ENCODE measurements around the gene AAR2. TPM values are rescaled to one million over a fixed set of nuclear protein-coding genes. Genes with fewer than 3 reads are reported as not detected.

The AAR2 gene
- total RNA-seq, 1 donor from 2014 or later = 23.8 TPM

- Histone ChIP-seq H3K9me3 (no peaks in the 10 kb centered on the region), H3K27ac (no peak overlapping the region), H3K27me3 (no peaks in the 10 kb centered on the region), H3K4me1 (no peaks in the 10 kb centered on the region), H3K4me3 (no peak overlapping the region), H3K36me3 (no peaks in the 10 kb centered on the region)
- TF ChIP-seq POLR2AphosphoS5 (IDR thresholded peaks at IDR 0.05; ENCODE audit: insufficient read depth in 1 of 2, low read depth in 1 of 2) (no peak), POLR2A (IDR thresholded peaks at IDR 0.05) (no peak), CTCF (IDR thresholded peaks at IDR 0.05) (no peak)
- intact Hi-C loops (cut with DNase I) = no loop called here
- no peak for DNase-seq (ENCODE audit: extremely low spot score in 2 of 2)
Observed at GRCh38 chr20:36262440-36262839, 26.2 kb downstream of the AAR2 start.

GRCh38 chr20:36264426-36265246 is 28.4 kb downstream of the AAR2 start:
- no peaks in the 10 kb centered on the region for H3K4me1 ChIP-seq
- no peaks in the 10 kb centered on the region for H3K9me3 ChIP-seq
- no peaks in the 10 kb centered on the region for H3K27me3 ChIP-seq
- no peak for DNase-seq (ENCODE audit: extremely low spot score in 2 of 2)
- H3K36me3 ChIP-seq = no peaks in the 10 kb centered on the region
- intact Hi-C loops (cut with DNase I) = no loop called here
- no peak overlapping the region for H3K27ac ChIP-seq
- TF ChIP-seq CTCF (IDR thresholded peaks at IDR 0.05) (no peak), POLR2AphosphoS5 (IDR thresholded peaks at IDR 0.05; ENCODE audit: insufficient read depth in 1 of 2, low read depth in 1 of 2) (no peak), POLR2A (IDR thresholded peaks at IDR 0.05) (no peak)
- no peak overlapping the region for H3K4me3 ChIP-seq

- no peaks in the 10 kb centered on the region for H3K9me3 ChIP-seq
- H3K36me3 ChIP-seq = no peaks in the 10 kb centered on the region
- H3K27ac ChIP-seq = no peak overlapping the region
- TF ChIP-seq POLR2AphosphoS5 (IDR thresholded peaks at IDR 0.05; ENCODE audit: insufficient read depth in 1 of 2, low read depth in 1 of 2) (no peak), CTCF (IDR thresholded peaks at IDR 0.05) (no peak), POLR2A (IDR thresholded peaks at IDR 0.05) (no peak)
- H3K27me3 ChIP-seq = no peaks in the 10 kb centered on the region
- no peak for DNase-seq (ENCODE audit: extremely low spot score in 2 of 2)
- no peak overlapping the region for H3K4me3 ChIP-seq
- intact Hi-C loops (cut with DNase I) = no loop called here
- H3K4me1 ChIP-seq = no peaks in the 10 kb centered on the region
Observed at GRCh38 chr20:36266189-36266588, 29.9 kb downstream of the AAR2 start.

DNA sequence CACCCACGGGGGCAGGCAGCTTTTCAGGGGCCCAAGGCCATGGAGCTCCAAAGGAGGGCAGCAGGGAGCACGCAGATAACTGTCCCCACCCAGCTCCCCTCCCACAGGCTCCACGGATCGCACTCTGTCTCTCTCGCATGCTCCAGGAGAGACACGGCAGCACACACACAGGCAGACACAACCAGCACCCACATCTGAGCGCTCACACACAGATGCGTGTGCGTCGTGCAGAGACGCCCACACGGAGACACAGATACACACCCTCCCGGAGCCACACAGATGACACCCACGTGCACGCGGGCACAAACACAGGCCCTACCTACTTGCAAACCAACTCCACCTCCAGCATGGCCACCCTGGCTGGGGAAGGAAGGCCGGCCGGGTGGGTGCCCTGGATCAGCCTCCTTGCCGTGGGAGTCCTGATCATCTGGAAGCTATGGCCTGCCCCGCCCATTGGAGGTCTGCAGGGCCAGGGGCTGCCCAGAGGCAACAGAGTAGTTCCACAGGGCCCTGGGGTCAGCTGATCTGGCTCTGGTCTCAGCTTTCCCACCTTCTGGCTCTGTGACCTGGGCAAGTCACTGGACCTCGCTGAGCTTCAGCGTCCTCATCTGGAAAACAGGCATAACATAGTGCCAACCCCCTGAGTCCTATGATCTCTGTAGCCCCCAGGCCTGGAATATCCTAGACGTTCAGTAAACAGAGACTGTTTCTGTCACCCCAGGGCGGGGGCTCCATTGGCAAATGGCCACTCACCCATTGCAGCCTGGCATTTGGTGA is 31.5 kb downstream of the AAR2 start:
- H3K4me3 ChIP-seq = no peak overlapping the region
- intact Hi-C loops (cut with DNase I) = no loop called here
- no peak for DNase-seq (ENCODE audit: extremely low spot score in 2 of 2)
- no peak overlapping the region for H3K27ac ChIP-seq
- H3K27me3 ChIP-seq = no peaks in the 10 kb centered on the region
- no peaks in the 10 kb centered on the region for H3K36me3 ChIP-seq
- H3K4me1 ChIP-seq = no peaks in the 10 kb centered on the region
- no peaks in the 10 kb centered on the region for H3K9me3 ChIP-seq
- no peak for TF ChIP-seq CTCF (IDR thresholded peaks at IDR 0.05)
- no peak for TF ChIP-seq POLR2AphosphoS5 (IDR thresholded peaks at IDR 0.05; ENCODE audit: insufficient read depth in 1 of 2, low read depth in 1 of 2)
- TF ChIP-seq POLR2A (IDR thresholded peaks at IDR 0.05) = no peak
